Activated effector memory CD4-positive, alpha-beta T cell treated with Interleukin-2 at 50 U/mL for 16 hours (primary cell): ENCODE data around the gene APLF.
"Not testable (repeated sequence)": the region's sequence is repeated elsewhere in the genome, so short reads cannot be mapped to it uniquely, and the experiment has no call there.

Experiments
- DNase-seq: peaks from one replicate; pipeline ENCODE4 v3.0.0-alpha.2; 2020

Gene APLF

GRCh38 chr2:68476454-68476853 lies 9.1 kb downstream of the APLF start:
- DNase-seq = no peak

GRCh38 chr2:68478688-68479087 lies 11.3 kb downstream of the APLF start:
- no peak for DNase-seq

GRCh38 chr2:68482296-68482820 lies 15.0 kb downstream of the APLF start:
- no peak for DNase-seq

GRCh38 chr2:68483011-68483410 lies 15.6 kb downstream of the APLF start:
- DNase-seq = no peak

GRCh38 chr2:68487773-68488355 lies 20.5 kb downstream of the APLF start:
- no peak for DNase-seq

- not testable (repeated sequence) for DNase-seq
These were observed 21.2 kb downstream of the APLF start for GRCh38 chr2:68488605-68489004.

- no peak for DNase-seq
These were observed 21.9 kb downstream of the APLF start for GRCh38 chr2:68489282-68489681.

- DNase-seq = no peak
These were observed 24.2 kb downstream of the APLF start for GRCh38 chr2:68491582-68491981.

- no peak for DNase-seq
These were observed 31.7 kb downstream of the APLF start for GRCh38 chr2:68499133-68499532.

GRCh38 chr2:68500649-68501048 lies 33.3 kb downstream of the APLF start:
- no peak for DNase-seq

- DNase-seq = no peak
These were observed 34.4 kb downstream of the APLF start for GRCh38 chr2:68501768-68502167.

GRCh38 chr2:68505603-68506159 lies 38.3 kb downstream of the APLF start:
- DNase-seq = no peak

- DNase-seq = no peak
These were observed 38.8 kb downstream of the APLF start for GRCh38 chr2:68506170-68506569.

- no peak for DNase-seq
These were observed 44.9 kb downstream of the APLF start for GRCh38 chr2:68512326-68512725.

GRCh38 chr2:68512966-68513365 lies 45.6 kb downstream of the APLF start:
- no peak for DNase-seq

- DNase-seq = no peak
These were observed 47.0 kb downstream of the APLF start for GRCh38 chr2:68514316-68514929.

GRCh38 chr2:68516051-68516955 lies 48.9 kb downstream of the APLF start:
- DNase-seq = no peak

- no peak for DNase-seq
These were observed 51.9 kb downstream of the APLF start for GRCh38 chr2:68519236-68519635.

GRCh38 chr2:68521037-68521436 lies 53.7 kb downstream of the APLF start:
- DNase-seq = no peak

- not testable (repeated sequence) for DNase-seq
These were observed 59.6 kb downstream of the APLF start for GRCh38 chr2:68526943-68527342.

- not testable (repeated sequence) for DNase-seq
These were observed 60.1 kb downstream of the APLF start for GRCh38 chr2:68527343-68528081.

- not testable (repeated sequence) for DNase-seq
These were observed 61.8 kb downstream of the APLF start for GRCh38 chr2:68529156-68529555.

GRCh38 chr2:68529651-68530050 lies 62.3 kb downstream of the APLF start:
- not testable (repeated sequence) for DNase-seq
